VCaP (cell line): ENCODE results near the gene ABCA12.

Experiments used
- H3K27ac ChIP-seq: fragments of 450-650 bp; 2 replicates; pipeline ENCODE4 v1.5.1; 2017
- CTCF ChIP-seq: fragments of 450-650 bp; conservative IDR thresholded peaks from 2 replicates; pipeline ENCODE4 v1.5.1; 2017; ENCODE audit warnings: mild to moderate bottlenecking, moderate library complexity

Gene ABCA12

GRCh38 chr2:215022910-215023309 is 115.5 kb downstream of the ABCA12 start:
- no peak overlapping the region for H3K27ac ChIP-seq
- TF ChIP-seq CTCF, result no peak

- no peak overlapping the region for H3K27ac ChIP-seq
- TF ChIP-seq CTCF, result no peak
These were observed 116.0 kb downstream of the ABCA12 start for GRCh38 chr2:215022418-215022817.

GRCh38 chr2:215020283-215020682 is 118.1 kb downstream of the ABCA12 start:
- TF ChIP-seq CTCF, result no peak
- no peak overlapping the region for H3K27ac ChIP-seq

GRCh38 chr2:215019521-215020145 is 118.8 kb downstream of the ABCA12 start:
- no peak overlapping the region for H3K27ac ChIP-seq
- TF ChIP-seq CTCF, result no peak

- TF ChIP-seq CTCF, result no peak
- no peak overlapping the region for H3K27ac ChIP-seq
These were observed 119.3 kb downstream of the ABCA12 start for GRCh38 chr2:215019085-215019484.

GRCh38 chr2:215015421-215015820 is 123.0 kb downstream of the ABCA12 start:
- H3K27ac ChIP-seq, result no peak overlapping the region
- no peak for TF ChIP-seq CTCF

GRCh38 chr2:215010390-215010789 is 128.0 kb downstream of the ABCA12 start:
- TF ChIP-seq CTCF, result no peak
- H3K27ac ChIP-seq, result no peak overlapping the region
